Pons (tissue), 1 donor: ENCODE results near the gene ZNF44.
"Not testable (repeated sequence)": the region's sequence is repeated elsewhere in the genome, so short reads cannot be mapped to it uniquely, and the experiment has no call there.

ENCODE experiments used
- DNase-seq: peaks from one replicate; pipeline ENCODE4 v3.0.0-alpha.2; 2016; ENCODE audit warnings: low spot score

Gene ZNF44

GRCh38 chr19:12294249-12295158 lies at the start of gene ZNF44:
ZNF44 (minus strand) TSS chr19:12294883; CDS start chr19:12294694, 189 bp downstream.
- DNase-seq: peak; percentile 99

- peak; percentile 98 for DNase-seq
Measured at GRCh38 chr19:12333162-12334159, 38.8 kb upstream of the ZNF44 start, which contains the start of gene ZNF563. ZNF563 (minus strand) TSS chr19:12333633; CDS start chr19:12333482, 151 bp downstream.

- DNase-seq: no peak
Measured at GRCh38 chr19:12331211-12331941, 36.7 kb upstream of the ZNF44 start.

GRCh38 chr19:12330340-12330739 lies 35.7 kb upstream of the ZNF44 start:
- no peak for DNase-seq

DNA sequence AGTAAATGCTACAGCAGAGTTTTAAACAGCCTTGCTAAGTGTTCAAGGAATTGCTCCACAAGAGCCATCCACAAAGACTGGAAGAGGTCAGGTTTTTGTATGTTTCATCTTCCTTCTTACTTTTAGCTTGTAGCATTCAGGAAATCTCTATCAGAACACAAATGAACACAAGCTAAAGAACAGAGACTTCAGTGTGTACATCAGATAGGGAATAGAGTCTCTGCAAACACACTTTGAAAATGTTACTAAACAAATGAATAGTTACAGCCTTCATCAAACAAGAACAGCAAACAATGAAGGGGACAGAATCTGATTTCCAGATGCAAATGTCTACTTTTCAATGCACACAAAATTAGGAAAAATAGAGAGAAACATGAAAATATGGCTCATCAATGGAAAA lies 31.0 kb upstream of the ZNF44 start:
- DNase-seq: no peak

DNA sequence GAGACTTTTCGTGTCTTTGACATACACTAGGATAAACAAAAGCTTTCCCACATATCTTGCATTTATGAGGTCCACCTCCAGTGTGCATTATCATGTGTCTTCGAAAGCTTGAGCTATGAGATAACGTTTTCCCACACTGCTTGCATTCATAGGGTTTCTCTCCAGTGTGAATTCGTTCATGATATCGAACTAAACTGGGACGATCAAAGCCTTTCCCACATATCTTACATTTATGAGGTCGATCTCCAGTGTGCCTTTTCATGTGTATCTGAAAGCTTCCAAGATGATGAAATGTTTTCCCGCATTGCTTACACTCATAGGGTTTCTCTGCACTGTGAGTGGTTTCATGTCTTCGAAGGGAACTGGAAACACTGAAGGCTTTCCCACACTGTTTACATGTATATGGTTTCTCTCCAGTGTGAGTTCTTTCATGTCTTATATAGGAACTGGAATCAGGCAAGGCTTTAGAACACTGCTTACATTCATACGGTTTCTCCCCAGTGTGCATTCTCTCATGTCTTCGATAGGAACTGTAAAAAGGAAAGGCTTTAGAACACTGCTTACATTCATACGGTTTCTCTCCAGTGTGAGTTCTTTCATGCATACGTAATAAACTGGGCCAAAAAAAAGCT lies 24.2 kb upstream of the ZNF44 start:
- no peak for DNase-seq

GRCh38 chr19:12314553-12314952 lies 19.9 kb upstream of the ZNF44 start:
- DNase-seq: no peak

DNA sequence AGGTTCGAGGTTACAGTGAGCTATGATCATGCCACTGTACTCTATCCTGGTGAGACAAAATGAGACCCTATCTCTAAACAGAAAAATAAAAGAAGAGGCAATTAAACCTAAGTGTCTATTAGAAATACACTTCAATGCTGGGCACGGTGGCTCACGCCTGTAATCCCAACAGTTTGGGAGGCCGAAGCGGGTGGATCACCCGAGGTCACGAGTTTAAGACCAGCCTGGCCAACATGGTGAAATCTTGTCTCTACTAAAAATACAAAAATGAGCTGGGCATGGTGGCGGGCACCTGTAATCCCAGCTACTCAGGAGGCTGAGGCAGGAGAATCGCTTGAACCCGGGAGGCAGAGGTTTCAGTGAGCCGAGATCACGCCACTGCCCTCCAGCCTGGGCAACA lies 14.2 kb upstream of the ZNF44 start:
- not testable (repeated sequence) for DNase-seq

DNA sequence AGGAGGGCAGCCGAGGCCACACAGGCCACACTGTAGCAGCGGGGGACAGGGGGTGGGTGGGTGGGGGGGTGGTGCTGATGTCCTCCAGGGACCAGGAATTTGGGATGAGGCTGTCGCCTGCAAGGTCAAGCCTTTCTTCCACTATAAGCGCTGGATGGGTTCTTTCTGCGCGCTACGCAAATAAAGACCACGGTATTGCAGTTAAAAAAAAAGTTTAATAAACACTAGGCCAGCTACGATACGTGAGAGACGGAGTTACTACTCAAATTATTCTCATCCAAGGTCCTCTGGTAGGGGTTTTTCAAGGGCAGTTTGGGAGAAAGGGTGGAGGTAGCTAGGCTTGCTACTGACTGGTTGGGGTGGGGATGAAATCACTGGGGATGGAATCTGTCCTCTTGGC lies 508 bp upstream of the ZNF44 start:
- DNase-seq: no peak

- DNase-seq: peak; percentile 12
Measured at GRCh38 chr19:12293777-12294248, 870 bp downstream of the ZNF44 start.

GRCh38 chr19:12289790-12290065 lies 5.0 kb downstream of the ZNF44 start:
- DNase-seq: no peak

DNA sequence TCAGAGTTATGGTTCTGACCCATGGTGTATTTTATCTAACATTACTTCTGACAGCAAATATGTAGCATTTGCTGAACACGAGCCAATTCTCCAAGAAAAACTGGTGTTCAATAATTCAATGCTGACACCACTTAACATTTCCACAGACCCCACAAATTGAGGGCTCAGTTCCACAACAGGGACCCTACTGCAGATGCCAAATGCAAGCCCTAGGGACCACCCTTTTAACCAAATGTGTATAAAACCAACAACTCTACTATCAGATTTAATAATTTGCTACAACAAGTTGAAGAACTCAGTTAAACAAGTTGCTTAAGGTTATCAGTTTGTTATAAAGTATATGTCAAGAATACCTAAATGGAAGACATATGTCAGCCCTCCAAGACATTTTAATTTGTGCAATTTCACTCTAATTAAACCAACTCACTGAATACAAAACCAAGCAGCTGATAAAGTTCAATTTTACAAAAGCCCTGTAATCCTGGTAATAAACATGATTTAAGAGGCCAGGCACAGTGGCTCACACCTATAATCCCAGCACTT lies 6.7 kb downstream of the ZNF44 start:
- no peak for DNase-seq

DNA sequence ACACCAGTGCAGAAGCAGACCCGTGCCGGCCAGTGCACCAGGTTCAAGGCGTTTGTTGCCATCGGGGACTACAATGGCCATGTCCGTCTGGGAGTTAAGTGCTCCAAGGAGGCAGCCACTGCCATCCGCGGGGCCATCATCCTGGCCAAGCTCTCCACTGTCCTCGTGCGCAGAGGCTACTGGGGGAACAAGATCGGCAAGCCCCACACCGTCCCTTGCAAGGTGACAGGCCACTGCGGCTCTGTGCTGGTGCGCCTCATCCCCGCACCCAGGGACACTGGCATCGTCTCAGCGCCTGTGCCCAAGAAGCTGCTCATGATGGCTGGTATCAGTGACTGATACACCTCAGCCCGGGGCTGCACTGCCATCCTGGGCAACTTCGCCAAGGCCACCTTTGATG lies 10.1 kb downstream of the ZNF44 start:
- no peak for DNase-seq

GRCh38 chr19:12284226-12284625 lies 10.5 kb downstream of the ZNF44 start:
- DNase-seq: no peak

DNA sequence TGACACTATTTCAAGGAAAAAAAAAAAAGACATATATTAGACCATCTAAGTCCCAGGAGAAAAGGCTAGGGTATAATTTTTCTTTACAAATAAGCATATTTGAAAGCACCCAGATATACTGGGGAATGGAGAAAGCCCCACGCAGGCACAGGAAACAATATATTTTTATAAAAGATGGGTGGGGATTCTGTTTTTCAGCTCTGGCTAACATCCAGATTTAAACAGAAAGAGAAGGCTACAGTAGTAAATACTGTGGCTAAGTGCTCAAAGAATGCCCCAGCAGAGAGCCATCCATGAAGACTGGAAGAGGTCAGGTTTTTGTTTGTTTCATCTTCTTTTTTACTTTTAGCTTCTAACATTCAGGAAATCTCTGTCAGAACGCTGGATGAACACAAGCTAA lies 16.0 kb downstream of the ZNF44 start:
- no peak for DNase-seq

DNA sequence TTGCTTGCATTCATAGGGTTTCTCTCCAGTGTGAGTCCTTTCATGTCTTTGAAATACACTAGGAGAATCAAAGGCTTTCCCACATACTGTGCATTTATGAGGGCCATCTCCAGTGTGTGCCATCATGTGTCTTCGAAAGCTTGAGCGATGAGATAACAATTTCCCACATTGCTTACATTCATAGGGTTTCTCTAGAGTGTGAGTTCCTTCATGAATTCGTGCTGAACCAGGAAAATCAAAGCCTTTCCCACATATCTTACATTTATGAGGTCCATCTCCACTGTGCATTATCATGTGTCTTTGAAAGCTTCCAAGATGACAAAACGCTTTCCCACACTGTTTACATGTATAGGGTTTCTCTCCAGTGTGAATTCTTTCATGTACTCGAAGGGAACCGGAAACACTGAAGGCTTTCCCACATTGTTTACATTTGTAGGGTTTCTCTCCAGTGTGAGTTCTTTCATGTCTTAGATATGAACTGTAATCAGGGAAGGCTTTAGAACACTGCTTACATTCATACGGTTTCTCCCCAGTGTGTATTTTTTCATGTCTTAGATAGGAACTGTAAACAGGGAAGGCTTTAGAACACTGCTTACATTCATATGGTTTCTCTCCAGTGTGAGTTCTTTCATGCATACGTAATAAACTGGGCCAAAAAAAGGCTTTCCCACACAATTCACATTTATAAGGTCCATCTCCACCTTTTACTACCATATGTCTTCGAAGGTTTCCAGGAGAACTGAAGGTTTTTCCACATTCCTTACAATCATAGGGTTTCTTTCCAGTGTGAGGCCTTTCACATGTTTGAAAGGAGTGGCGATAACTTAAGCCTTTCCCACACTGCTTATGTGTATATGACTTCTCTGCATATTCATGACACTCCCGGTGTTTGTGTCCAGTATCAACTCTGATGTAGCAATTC lies 21.4 kb downstream of the ZNF44 start:
- DNase-seq: no peak

DNA sequence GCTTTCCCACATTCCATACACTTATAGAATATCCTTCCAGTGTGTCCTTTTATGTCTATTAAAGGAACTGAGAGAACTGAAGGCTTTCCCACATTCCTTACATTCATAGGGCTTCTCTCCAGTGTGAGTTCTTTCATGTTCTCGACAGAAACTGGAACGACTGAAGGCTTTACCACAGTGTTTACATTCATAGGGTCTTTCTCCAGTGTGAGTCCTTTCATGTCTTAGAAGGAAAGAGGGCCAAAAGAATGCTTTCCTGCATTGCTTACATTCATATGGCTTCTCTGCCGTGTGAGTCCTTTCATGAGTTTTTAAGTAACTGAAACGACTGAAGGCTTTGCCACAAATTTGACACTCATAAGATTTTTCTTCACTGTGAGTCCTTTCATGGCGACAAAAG lies 22.3 kb downstream of the ZNF44 start:
- DNase-seq: no peak

DNA sequence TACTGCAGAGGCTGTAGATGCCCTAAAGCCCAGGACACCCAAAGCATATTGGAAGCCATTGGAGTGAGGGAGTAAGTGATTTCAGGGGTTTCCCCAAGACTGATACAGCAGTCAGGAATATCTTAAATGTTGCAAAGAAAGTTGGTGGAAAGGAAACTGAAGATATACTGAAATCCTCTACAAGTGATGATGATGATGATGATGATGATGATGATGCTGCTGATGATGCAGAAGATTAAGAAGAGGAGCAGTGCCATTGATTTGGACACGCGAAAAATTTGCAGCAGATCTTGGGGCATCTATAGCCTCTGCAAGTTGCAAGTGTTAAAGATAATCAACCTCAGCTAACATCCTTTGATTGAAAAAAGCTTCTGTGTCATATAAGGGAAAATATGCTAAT lies 23.8 kb downstream of the ZNF44 start:
- DNase-seq: no peak

- DNase-seq: no peak
Measured at GRCh38 chr19:12265921-12266704, 28.6 kb downstream of the ZNF44 start.
